HUES48 (cell line): Measurements from ENCODE around the gene UNC5B.

ENCODE experiments used
- H3K27ac ChIP-seq: one replicate; pipeline ENCODE4 v1.7.0; 2013; ENCODE audit warnings: low read depth, low read length, inconsistent platforms
- H3K27me3 ChIP-seq: 2 replicates; pipeline ENCODE4 v1.6.1; 2013; ENCODE audit warnings: mild to moderate bottlenecking, low read length; ENCODE audit not compliant: control insufficient read depth, insufficient read depth
- H3K36me3 ChIP-seq: 2 replicates; pipeline ENCODE4 v1.6.1; 2013; ENCODE audit warnings: low read length; ENCODE audit not compliant: control insufficient read depth, insufficient read depth
- H3K4me1 ChIP-seq: 2 replicates; pipeline ENCODE4 v1.6.1; 2013; ENCODE audit warnings: mild to moderate bottlenecking, low read length; ENCODE audit not compliant: control insufficient read depth, insufficient read depth
- H3K4me3 ChIP-seq: 2 replicates; pipeline ENCODE4 v1.5.1; 2013; ENCODE audit warnings: mild to moderate bottlenecking, low read depth, low read length
- H3K9ac ChIP-seq: 2 replicates; pipeline ENCODE4 v1.6.1; 2013; ENCODE audit warnings: mild to moderate bottlenecking, low read depth, low read length, moderate library complexity
- H3K9me3 ChIP-seq: 2 replicates; pipeline ENCODE4 v1.6.1; 2013; ENCODE audit warnings: low read length; ENCODE audit not compliant: control insufficient read depth, insufficient read depth

The UNC5B gene

GRCh38 chr10:71209352-71209715, 3.0 kb upstream of the UNC5B start:
- H3K4me3 ChIP-seq: no peak overlapping the region
- H3K4me1 ChIP-seq: peaks cover 23% of the 10 kb centered on the region
- peaks cover 46% of the 10 kb centered on the region for H3K27me3 ChIP-seq
- no peaks in the 10 kb centered on the region for H3K36me3 ChIP-seq
- no peaks in the 10 kb centered on the region for H3K9me3 ChIP-seq
- no peak overlapping the region for H3K9ac ChIP-seq
- no peak overlapping the region for H3K27ac ChIP-seq

- H3K27me3 ChIP-seq: peaks cover 51% of the 10 kb centered on the region
- no peaks in the 10 kb centered on the region for H3K36me3 ChIP-seq
- peaks cover 23% of the 10 kb centered on the region for H3K4me1 ChIP-seq
- H3K4me3 ChIP-seq: no peak overlapping the region
- H3K9ac ChIP-seq: no peak overlapping the region
- no peaks in the 10 kb centered on the region for H3K9me3 ChIP-seq
- no peak overlapping the region for H3K27ac ChIP-seq
Observed at GRCh38 chr10:71209731-71210541, 2.4 kb upstream of the UNC5B start.

- no peak overlapping the region for H3K27ac ChIP-seq
- H3K9me3 ChIP-seq: no peaks in the 10 kb centered on the region
- no peaks in the 10 kb centered on the region for H3K36me3 ChIP-seq
- H3K4me1 ChIP-seq: peaks cover 27% of the 10 kb centered on the region
- peaks cover 54% of the 10 kb centered on the region for H3K27me3 ChIP-seq
- H3K9ac ChIP-seq: no peak overlapping the region
- no peak overlapping the region for H3K4me3 ChIP-seq
Observed at GRCh38 chr10:71210542-71210871, 1.9 kb upstream of the UNC5B start.

- H3K4me1 ChIP-seq: peaks cover 32% of the 10 kb centered on the region
- peaks cover 54% of the 10 kb centered on the region for H3K27me3 ChIP-seq
- no peaks in the 10 kb centered on the region for H3K36me3 ChIP-seq
- H3K9ac ChIP-seq: no peak overlapping the region
- no peak overlapping the region for H3K4me3 ChIP-seq
- no peak overlapping the region for H3K27ac ChIP-seq
- H3K9me3 ChIP-seq: no peaks in the 10 kb centered on the region
Observed at GRCh38 chr10:71211053-71211452, 1.3 kb upstream of the UNC5B start.

- Histone ChIP-seq H3K9ac (no peak overlapping the region), H3K4me1 (peaks cover 40% of the 10 kb centered on the region), H3K27ac (no peak overlapping the region), H3K4me3 (peak overlapping the region; percentile 87), H3K9me3 (no peaks in the 10 kb centered on the region), H3K36me3 (no peaks in the 10 kb centered on the region), H3K27me3 (peaks cover 54% of the 10 kb centered on the region)
Observed at GRCh38 chr10:71211775-71212317, 524 bp upstream of the UNC5B start.

GRCh38 chr10:71213127-71213621, 804 bp downstream of the UNC5B start:
- Histone ChIP-seq H3K4me3 (peak overlapping the region; percentile 87), H3K27me3 (peaks cover 55% of the 10 kb centered on the region), H3K36me3 (no peaks in the 10 kb centered on the region), H3K4me1 (peaks cover 45% of the 10 kb centered on the region), H3K9me3 (no peaks in the 10 kb centered on the region), H3K9ac (peak overlapping the region; percentile 28; the same call in 1 of the 2 replicates), H3K27ac (no peak overlapping the region)

- H3K4me3 ChIP-seq: peak overlapping the region; percentile 87
- H3K9ac ChIP-seq: no peak overlapping the region; the same call in 1 of the 2 replicates
- H3K27ac ChIP-seq: no peak overlapping the region
- peaks cover 52% of the 10 kb centered on the region for H3K4me1 ChIP-seq
- H3K27me3 ChIP-seq: peaks cover 62% of the 10 kb centered on the region
- no peaks in the 10 kb centered on the region for H3K9me3 ChIP-seq
- H3K36me3 ChIP-seq: no peaks in the 10 kb centered on the region
Observed at GRCh38 chr10:71213761-71214440, 1.5 kb downstream of the UNC5B start.

- H3K9ac ChIP-seq: no peak overlapping the region
- peaks cover 47% of the 10 kb centered on the region for H3K4me1 ChIP-seq
- H3K27ac ChIP-seq: no peak overlapping the region
- peaks cover 57% of the 10 kb centered on the region for H3K27me3 ChIP-seq
- peak overlapping the region; percentile 87 for H3K4me3 ChIP-seq
- H3K36me3 ChIP-seq: no peaks in the 10 kb centered on the region
- H3K9me3 ChIP-seq: no peaks in the 10 kb centered on the region
Observed at GRCh38 chr10:71214641-71215559, 2.5 kb downstream of the UNC5B start.

GRCh38 chr10:71216363-71216695, 4.0 kb downstream of the UNC5B start:
- H3K4me1 ChIP-seq: peaks cover 47% of the 10 kb centered on the region
- H3K9ac ChIP-seq: no peak overlapping the region
- peaks cover 42% of the 10 kb centered on the region for H3K27me3 ChIP-seq

GRCh38 chr10:71216751-71217265, 4.4 kb downstream of the UNC5B start:
- H3K27ac ChIP-seq: peak overlapping the region; percentile 91

More at GRCh38 chr10:71216363-71216695, 4.0 kb downstream of the UNC5B start:
- H3K36me3 ChIP-seq: no peaks in the 10 kb centered on the region
- H3K9me3 ChIP-seq: no peaks in the 10 kb centered on the region
- peak overlapping the region; percentile 91 for H3K27ac ChIP-seq
- H3K4me3 ChIP-seq: peak overlapping the region; percentile 69

More at GRCh38 chr10:71216751-71217265, 4.4 kb downstream of the UNC5B start:
- Histone ChIP-seq H3K4me3 (peak overlapping the region; percentile 69), H3K4me1 (peaks cover 49% of the 10 kb centered on the region), H3K27me3 (peaks cover 38% of the 10 kb centered on the region), H3K9ac (peak overlapping the region; percentile 63), H3K9me3 (no peaks in the 10 kb centered on the region), H3K36me3 (no peaks in the 10 kb centered on the region)
